Measurements from ENCODE around the gene AJM1. TPM values are rescaled to one million over a fixed set of nuclear protein-coding genes. Genes with fewer than 3 reads are reported as not detected.

AJM1 gene
- total and polyA plus RNA-seq, 2 of the 8 experiments (the other 6 are each of a cell fraction or from before 2014, with no cell fraction given): 0.12 to 0.97 TPM

DNA sequence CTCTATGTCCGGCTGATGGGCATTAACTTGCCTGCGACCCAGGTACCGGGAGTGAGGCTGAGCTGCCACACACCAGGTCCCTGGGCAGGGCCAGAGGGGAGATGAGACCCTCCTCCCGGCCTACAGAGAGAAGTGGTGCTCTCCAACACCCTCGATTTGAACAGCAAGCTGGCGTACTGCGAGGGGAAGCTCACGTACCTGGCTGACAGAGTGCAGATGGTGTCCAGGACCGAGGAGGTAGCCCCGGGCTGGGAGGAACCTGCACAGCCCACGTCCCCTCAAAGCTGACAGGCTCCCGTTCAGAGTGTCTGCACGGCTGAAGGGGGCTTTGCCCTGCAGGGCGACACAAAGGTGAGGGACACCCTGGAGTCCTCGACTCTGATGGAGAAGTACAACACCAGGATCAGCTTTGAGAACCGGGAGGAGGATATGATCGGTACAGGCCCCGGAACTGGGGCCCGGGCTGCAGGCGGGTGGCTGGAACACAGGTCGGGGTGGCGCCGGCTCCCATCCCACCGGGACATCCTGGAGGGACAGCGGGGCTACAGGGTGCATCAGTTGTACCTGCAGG is 35.6 kb upstream of the AJM1 start (continued):
- TF ChIP-seq SIN3A (conservative IDR thresholded peaks at IDR 0.05 in 1 of 2, IDR thresholded peaks at IDR 0.05 in 1 of 2; ENCODE audit: low read depth in 1 of 2, low read length in 2 of 2): no peak

Data from H1 (cell line).